H1 (cell line): ENCODE data around the gene LCN12. TPM values are rescaled to one million over a fixed set of nuclear protein-coding genes. Genes with fewer than 3 reads are reported as not detected.

Experiments used
- BCL11A ChIP-seq, 2 experiments: IDR thresholded peaks; one replicate each; pipeline ENCODE4 v1.6.1; 2011; ENCODE audit warnings: low read depth in 2 of 2, low read length in 2 of 2, mild to moderate bottlenecking in 2 of 2
- CBX5 ChIP-seq: fragments of 300-800, 300-1000 bp; sonication (generic); IDR thresholded peaks from 2 replicates; pipeline ENCODE4 v1.7.1; 2016; ENCODE audit warnings: antibody characterized with exemption, low read length, low read depth
- CHD7 ChIP-seq: fragments of 300-600 bp; sonication (generic); IDR thresholded peaks from 2 replicates; pipeline ENCODE4 v1.7.1; 2012; ENCODE audit warnings: low read length, moderate library complexity, mild to moderate bottlenecking, inconsistent platforms; ENCODE audit not compliant: insufficient replicate concordance
- FOSL1 ChIP-seq: IDR thresholded peaks from 2 replicates; pipeline ENCODE4 v1.6.1; 2011; ENCODE audit warnings: mild to moderate bottlenecking, low read depth, low read length, moderate library complexity; ENCODE audit not compliant: insufficient read depth
- MAX ChIP-seq: IDR thresholded peaks from 2 replicates; pipeline ENCODE4 v1.6.1; 2012; ENCODE audit warnings: inconsistent platforms
- POLR2A ChIP-seq, 2 experiments: IDR thresholded peaks; 1 replicate in 1 of 2; 2 replicates in 1 of 2; pipeline ENCODE4 v1.6.1; 2011; ENCODE audit warnings: low read depth in 2 of 2, low read length in 2 of 2, mild to moderate bottlenecking in 2 of 2; ENCODE audit errors: control extremely low read depth in 1 of 2
- SIN3A ChIP-seq, 2 experiments: IDR thresholded peaks in 1 of 2; conservative IDR thresholded peaks in 1 of 2; 2 replicates each; pipeline ENCODE4 v1.6.1; 2011 to 2012; ENCODE audit warnings: low read length in 2 of 2, improper control_type of control experiment in 1 of 2, low read depth in 1 of 2, mild to moderate bottlenecking in 1 of 2
- YY1 ChIP-seq: IDR thresholded peaks from 2 replicates; pipeline ENCODE4 v1.6.1; 2011; ENCODE audit warnings: low read depth, mild to moderate bottlenecking, low read length
- polyA plus RNA-seq, 7 experiments: library from polyadenylated mRNA; depleted of rRNA in 3 of 7; stranded (reverse) in 5 of 7; unstranded in 2 of 7; fragments of >200 nt in 5 of 7; fragments of 200-250 nt in 2 of 7; gene quantifications; 1 replicate in 5 of 7; 2 replicates in 1 of 7; 4 replicates in 1 of 7; pipeline versions ENCODE4 v1.2.1 to v1.2.3, GENCODE V29; 2011 to 2013; ENCODE audit warnings: missing spikeins in 2 of 7, mixed read lengths in 2 of 7
- total RNA-seq: library from RNA; stranded (reverse); fragmentation: NEBNext Ultra II Directional; extraction: Animal tissue kit (Norgen Biotek cat#: 25700); gene quantifications from 2 replicates; pipeline ENCODE4 v1.2.1, GENCODE V29; 2021

LCN12 gene
- total and polyA plus RNA-seq, 2 of the 8 experiments (the other 6 are each of a cell fraction or from before 2014, with no cell fraction given) = 1.1 to 1.7 TPM

- TF ChIP-seq CHD7 = no peak
- no peak for TF ChIP-seq SIN3A (conservative IDR thresholded peaks at IDR 0.05 in 1 of 2, IDR thresholded peaks at IDR 0.05 in 1 of 2; ENCODE audit: low read depth in 1 of 2, low read length in 2 of 2)
- no peak for TF ChIP-seq YY1
- no peak for TF ChIP-seq CBX5
- no peak for TF ChIP-seq MAX
- TF ChIP-seq POLR2A (IDR thresholded peaks at IDR 0.05; ENCODE audit: control extremely low read depth in 1 of 2, low read depth in 2 of 2, low read length in 2 of 2) = no peak
- TF ChIP-seq FOSL1 = no peak
- no peak for TF ChIP-seq BCL11A (IDR thresholded peaks at IDR 0.05; ENCODE audit: low read depth in 2 of 2, low read length in 2 of 2)
These were observed 5.6 kb upstream of the LCN12 start (continued) for GRCh38 chr9:136946228-136947027.
